ENCODE results near the gene NPTN.

- TF ChIP-seq CTCF (IDR thresholded peaks at IDR 0.05 in 2 of 3, conservative IDR thresholded peaks at IDR 0.05 in 1 of 3; ENCODE audit: borderline replicate concordance in 1 of 3, insufficient read depth in 1 of 3, low read depth in 2 of 3, low read length in 2 of 3): no peak
- TF ChIP-seq POLR2A (IDR thresholded peaks at IDR 0.05; ENCODE audit: borderline replicate concordance, extremely low read depth, insufficient read depth, insufficient read length): no peak
- no peak for TF ChIP-seq EZH2 (IDR thresholded peaks at IDR 0.05)
- TF ChIP-seq POLR2AphosphoS5 (IDR thresholded peaks at IDR 0.05; ENCODE audit: low read depth, low read length): no peak
- TF ChIP-seq JUND (IDR thresholded peaks at IDR 0.05): no peak
- no peak for TF ChIP-seq EZH2phosphoT487 (IDR thresholded peaks at IDR 0.05; ENCODE audit: borderline replicate concordance)
- no peak for TF ChIP-seq REST (IDR thresholded peaks at IDR 0.05; ENCODE audit: low read depth)
Observed at GRCh38 chr15:73517566-73517965, 115.6 kb downstream of the NPTN start.

All from HCT116 (cell line).